Limb (tissue), 2 donors: ENCODE results near the gene RNPEP.
"Not testable (repeated sequence)": the region's sequence is repeated elsewhere in the genome, so short reads cannot be mapped to it uniquely, and the experiment has no call there.

Experiments
- DNase-seq, 2 donors: peaks; one replicate each; pipeline ENCODE4 v3.0.0-alpha.2; 2016; ENCODE audit errors: extremely low spot score in 2 of 2

RNPEP gene

DNA sequence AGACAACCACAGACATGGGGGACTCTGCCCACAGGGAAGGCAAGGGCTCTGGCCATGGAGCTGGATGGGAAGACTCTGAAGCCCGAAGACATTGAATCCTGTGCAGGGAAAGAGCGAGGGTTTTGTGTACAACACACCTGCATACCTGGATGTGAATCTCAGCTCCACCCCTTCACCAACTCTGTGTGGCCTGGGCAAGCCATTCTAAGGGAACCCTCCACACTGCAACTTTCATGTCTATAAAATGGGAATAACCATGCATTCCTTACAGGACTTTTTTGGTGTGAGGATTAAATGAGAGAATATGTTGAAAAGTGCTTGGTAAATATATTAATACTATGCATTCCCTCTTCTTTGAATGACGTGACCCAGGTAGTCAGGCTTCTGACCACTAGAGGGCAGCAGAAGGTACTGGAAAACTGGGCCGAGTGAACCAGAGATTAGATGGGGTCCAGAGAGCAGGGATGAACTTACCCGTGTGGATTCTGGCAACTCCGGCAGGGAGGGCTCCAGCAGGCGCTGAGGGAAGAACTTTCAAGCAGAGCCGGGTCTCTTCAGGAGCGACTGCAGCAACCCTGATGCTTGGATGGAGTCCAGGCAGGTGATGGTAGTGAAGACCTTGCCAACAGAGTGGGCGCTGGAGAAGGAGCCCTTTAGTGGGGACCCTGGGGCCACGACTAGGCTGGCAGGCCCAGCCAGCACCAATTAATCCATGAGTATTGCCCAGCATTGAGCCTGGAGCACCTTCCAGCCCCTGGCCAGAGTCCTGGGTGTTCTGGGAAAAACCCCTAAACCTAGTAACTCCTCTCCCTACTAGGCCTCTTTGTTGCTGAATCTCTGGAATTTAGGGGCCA is 27.1 kb downstream of the RNPEP start:
- peak; percentile 85 to 87 for DNase-seq

- no peak for DNase-seq
Measured at GRCh38 chr1:202010180-202011015, 27.9 kb downstream of the RNPEP start, which contains the start of gene ELF3. Gene ELF3 (plus strand): TSS chr1:202010587. CDS start chr1:202011137, 550 bp downstream.

DNA sequence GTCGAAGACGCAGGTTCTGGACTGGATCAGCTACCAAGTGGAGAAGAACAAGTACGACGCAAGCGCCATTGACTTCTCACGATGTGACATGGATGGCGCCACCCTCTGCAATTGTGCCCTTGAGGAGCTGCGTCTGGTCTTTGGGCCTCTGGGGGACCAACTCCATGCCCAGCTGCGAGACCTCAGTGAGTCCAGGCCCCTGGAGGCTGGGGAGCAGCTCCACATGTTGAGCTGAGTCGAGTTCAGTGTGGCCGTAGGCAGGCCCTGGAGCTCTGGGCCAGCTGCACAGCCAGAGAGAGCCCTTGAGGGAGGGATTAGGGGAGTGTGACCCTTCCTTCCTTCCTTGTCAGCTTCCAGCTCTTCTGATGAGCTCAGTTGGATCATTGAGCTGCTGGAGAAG is 29.5 kb downstream of the RNPEP start:
- no peak for DNase-seq

DNA sequence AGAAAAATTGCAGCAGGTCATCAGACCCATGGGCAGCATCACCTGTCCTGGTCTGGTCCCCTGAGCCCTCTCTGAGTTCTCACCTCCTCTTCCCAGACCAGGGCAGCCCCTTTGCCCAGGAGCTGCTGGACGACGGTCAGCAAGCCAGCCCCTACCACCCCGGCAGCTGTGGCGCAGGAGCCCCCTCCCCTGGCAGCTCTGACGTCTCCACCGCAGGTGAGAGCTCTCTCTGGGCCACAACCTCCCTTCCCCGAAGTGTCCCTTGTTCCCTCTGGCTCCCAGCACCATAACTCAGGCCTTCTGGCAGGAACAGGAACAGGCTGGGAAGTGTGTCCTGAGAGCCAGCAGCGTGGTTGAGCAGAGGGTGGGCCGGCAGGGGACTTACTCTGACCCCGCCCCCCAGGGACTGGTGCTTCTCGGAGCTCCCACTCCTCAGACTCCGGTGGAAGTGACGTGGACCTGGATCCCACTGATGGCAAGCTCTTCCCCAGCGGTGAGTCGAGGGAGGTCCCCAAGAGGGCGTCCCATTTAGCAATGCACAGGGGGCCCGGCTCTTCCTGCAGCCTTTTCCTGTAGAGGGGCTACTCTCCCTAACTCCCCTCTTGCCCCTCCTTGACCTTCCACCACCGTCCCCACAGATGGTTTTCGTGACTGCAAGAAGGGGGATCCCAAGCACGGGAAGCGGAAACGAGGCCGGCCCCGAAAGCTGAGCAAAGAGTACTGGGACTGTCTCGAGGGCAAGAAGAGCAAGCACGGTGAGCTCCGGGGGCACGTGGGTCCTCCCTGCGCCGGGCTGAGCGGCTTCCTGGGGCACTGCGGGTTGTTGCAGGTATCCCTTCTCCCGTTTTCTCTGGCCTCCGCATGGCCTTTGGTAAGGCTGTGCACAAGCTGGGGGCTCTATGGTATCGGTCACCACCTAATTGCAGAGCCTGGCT is 30.4 kb downstream of the RNPEP start:
- no peak for DNase-seq

DNA sequence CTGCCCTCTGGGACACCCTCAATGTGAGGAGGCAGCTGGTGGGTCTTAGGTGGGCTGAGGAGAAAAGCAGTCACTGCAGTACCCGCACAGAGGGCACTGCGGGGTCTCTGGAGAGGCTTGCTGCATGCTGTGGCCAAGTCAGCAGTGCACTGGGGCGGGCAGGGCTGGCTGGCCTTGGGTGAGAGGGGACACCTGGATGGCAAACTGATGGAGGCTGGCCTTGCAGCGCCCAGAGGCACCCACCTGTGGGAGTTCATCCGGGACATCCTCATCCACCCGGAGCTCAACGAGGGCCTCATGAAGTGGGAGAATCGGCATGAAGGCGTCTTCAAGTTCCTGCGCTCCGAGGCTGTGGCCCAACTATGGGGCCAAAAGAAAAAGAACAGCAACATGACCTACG is 31.2 kb downstream of the RNPEP start:
- DNase-seq: no peak

- DNase-seq: no peak
Measured at GRCh38 chr1:202014060-202014459, 31.6 kb downstream of the RNPEP start.

- no peak for DNase-seq
Measured at GRCh38 chr1:202014915-202015661, 32.6 kb downstream of the RNPEP start.

DNA sequence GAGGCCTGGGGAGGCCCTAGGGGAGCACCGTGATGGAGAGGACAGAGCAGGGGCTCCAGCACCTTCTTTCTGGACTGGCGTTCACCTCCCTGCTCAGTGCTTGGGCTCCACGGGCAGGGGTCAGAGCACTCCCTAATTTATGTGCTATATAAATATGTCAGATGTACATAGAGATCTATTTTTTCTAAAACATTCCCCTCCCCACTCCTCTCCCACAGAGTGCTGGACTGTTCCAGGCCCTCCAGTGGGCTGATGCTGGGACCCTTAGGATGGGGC is 33.2 kb downstream of the RNPEP start:
- no peak for DNase-seq

DNA sequence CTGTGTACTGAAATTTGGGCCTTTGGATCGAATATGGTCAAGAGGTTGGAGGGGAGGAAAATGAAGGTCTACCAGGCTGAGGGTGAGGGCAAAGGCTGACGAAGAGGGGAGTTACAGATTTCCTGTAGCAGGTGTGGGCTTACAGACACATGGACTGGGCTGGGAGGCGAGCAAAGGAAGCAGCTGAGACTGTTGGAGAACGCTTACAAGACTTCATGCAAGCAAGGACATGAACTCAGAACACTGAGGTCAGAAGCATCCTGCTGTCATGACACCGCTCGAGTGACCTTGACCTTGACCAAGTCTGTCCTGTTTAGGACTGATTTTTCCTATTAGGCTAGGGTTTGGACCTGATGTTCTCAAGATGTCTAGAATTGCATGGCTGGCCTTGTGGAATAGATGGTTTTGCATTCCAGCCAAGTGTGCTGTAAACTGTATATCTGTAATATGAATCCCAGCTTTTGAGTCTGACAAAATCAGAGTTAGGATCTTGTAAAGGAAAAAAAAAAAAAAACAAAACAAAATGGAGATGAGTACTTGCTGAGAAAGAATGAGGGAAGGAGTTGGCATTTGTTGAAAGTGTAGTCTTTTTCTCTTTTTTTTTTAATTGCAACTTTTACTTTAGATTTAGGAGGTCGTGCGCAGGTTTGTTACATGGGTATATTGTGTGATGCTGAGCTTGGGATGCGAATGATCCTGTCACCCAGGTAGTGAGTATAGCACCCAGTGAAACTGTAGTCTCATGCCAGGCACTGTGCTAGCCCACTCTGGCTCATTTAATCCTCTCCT is 33.8 kb downstream of the RNPEP start:
- peak in 1 of 2 donors; percentile 24 for DNase-seq

GRCh38 chr1:202016811-202017748 is 34.6 kb downstream of the RNPEP start:
- DNase-seq: peak in 1 of 2 donors; percentile 24

GRCh38 chr1:202017749-202018467 is 35.5 kb downstream of the RNPEP start:
- no peak for DNase-seq

- DNase-seq: no peak
Measured at GRCh38 chr1:202018468-202019234, 36.2 kb downstream of the RNPEP start.

- not testable (repeated sequence) for DNase-seq
Measured at GRCh38 chr1:202019235-202019558, 36.7 kb downstream of the RNPEP start.

- DNase-seq: no peak
Measured at GRCh38 chr1:202023001-202023433, 40.6 kb downstream of the RNPEP start.

DNA sequence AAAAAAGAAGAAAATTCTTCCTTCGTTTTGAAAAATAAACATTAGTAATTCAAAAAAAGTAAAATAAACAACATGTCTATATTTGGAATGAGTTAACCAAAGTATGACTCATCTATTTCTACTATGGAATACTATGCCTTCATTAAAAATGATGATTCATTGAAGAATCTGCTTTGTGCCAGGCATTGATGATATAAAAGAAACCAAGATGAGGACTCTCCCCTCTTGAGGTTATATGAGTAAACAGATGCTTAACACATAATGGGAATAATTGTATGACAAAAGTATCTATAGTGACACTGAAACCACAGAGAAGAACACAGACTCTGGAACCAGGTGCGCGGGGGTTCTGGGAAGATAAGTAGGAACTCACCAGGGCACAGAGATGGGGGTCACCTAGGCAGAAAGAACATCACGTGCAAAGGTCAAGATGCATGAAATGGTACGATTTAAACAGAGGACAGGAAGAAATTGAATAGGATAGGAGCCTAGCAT is 46.8 kb downstream of the RNPEP start:
- no peak for DNase-seq

- DNase-seq: no peak
Measured at GRCh38 chr1:202029727-202030126, 47.3 kb downstream of the RNPEP start.

GRCh38 chr1:202031796-202032195 is 49.3 kb downstream of the RNPEP start:
- no peak for DNase-seq
